GF-D8 (cell line): ENCODE results near the gene BRAF.
"Not testable (repeated sequence)": the region's sequence is repeated elsewhere in the genome, so short reads cannot be mapped to it uniquely, and the experiment has no call there.

Source experiments
- DNase-seq: peaks from one replicate; lab custom pipeline; 2025; lab: John Stamatoyannopoulos, UW

The BRAF gene

GRCh38 chr7:140769852-140770251 is 154.9 kb downstream of the BRAF start:
- DNase-seq: no peak

- DNase-seq: no peak
Observed at GRCh38 chr7:140767418-140767817, 157.3 kb downstream of the BRAF start.

DNA sequence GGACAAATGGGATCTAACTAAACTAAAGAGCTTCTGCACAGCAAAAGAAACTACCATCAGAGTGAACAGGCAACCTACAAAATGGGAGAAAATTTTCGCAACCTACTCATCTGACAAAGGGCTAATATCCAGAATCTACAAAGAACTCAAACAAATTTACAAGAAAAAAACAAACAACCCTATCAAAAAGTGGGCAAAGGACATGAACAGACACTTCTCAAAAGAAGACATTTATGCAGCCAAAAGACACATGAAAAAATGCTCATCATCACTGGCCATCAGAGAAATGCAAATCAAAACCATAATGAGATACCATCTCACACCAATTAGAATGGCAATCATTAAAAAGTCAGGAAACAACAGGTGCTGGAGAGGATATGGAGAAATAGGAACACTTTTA is 159.3 kb downstream of the BRAF start:
- DNase-seq: not testable (repeated sequence)

GRCh38 chr7:140763166-140763565 is 161.6 kb downstream of the BRAF start:
- DNase-seq: not testable (repeated sequence)

- not testable (repeated sequence) for DNase-seq
Observed at GRCh38 chr7:140761375-140761774, 163.4 kb downstream of the BRAF start.

- no peak for DNase-seq
Observed at GRCh38 chr7:140754506-140754905, 170.2 kb downstream of the BRAF start.

- DNase-seq: peak; percentile 38
Observed at GRCh38 chr7:140752533-140752932, 172.2 kb downstream of the BRAF start.

DNA sequence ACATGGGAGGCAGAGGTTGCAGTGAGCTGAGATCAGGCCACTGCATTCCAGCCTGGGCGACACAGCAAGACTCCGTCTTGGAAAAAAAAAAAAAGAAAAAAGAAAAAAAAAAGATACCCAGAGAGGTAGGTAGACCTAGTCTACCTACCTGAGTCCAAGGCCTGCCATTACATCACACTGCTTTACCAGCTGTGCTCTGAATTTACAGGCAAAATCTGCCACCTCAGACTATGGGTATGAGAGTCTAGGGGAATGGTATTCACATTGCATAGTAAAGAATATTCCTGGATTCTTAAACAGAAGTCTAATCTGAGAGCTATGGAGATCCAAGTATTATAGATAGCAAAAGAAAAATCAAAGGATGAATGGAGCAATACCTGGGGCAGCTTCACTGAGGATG is 178.0 kb downstream of the BRAF start:
- DNase-seq: no peak

DNA sequence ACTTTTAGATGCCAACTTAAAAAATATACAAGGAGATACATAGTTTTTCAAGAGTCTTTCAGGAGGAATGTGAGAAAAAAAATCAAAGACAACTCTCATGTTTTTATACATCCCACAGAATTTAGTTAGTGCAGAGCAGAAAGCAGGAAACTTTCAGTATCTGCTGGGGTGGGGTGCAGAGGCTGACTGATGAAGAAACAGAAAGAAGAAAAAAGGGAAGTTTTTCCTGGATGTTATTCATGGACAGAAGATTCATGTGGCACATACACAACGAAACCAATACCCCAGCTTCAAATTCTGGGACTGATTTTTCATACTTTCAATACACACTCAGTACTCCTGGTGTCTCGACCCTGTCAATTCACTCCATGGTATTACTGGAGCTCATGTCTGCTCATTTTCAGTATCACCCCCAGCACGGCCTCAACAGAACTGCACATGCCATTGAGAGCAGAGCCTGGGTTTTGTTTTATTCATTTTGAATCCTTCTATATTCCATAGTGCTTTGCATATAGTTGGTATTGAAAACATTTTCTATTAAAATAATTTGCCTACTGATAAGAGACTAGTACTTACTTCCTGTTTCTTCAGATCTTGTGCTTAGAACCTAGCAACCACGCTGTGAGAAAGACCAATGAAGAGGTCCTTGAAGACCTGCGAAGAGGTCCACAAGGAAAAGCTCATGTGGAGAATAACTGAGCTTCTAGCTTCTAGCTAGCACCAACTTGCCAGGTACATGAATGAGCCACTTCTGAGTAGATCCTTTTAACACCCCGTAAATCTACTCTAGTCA is 179.3 kb downstream of the BRAF start:
- no peak for DNase-seq

DNA sequence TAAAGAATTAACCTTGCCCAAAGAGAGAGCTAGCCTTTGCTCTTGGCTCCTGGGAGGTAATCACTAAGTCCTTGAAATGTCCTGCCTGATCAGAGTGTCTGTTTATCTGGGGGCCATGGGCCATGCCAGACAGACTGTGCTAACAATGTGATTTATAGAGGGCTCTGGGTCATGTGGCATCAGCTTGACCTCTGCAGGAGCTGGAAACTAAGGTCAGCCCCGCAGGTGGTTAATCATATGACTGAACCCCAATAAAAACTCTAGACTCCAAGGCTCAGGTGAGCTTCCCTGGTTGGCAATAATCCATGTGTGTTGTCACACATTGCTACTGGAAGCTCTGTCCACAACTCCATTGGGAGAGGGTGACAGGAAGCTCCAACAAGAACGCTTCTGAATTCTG is 180.7 kb downstream of the BRAF start:
- DNase-seq: no peak

- not testable (repeated sequence) for DNase-seq
Observed at GRCh38 chr7:140743255-140743654, 181.5 kb downstream of the BRAF start.

DNA sequence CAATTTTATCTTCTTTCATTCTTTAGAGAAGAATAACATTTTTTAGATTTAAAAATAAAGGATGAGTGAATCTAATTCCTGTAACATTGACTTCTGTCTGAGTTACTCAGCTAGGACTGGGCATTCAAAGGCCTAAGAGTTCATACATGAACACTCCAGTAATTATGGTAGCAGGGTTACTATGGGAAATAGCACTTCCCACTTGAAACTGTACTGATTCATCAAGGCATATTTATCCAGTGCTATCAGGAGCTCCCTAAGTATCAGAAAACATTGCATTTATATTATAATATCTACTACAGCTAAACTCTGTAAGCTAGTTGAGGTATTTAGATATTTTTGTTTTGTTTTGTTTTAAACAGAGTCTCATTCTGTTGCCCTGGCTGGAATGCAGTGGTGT is 186.4 kb downstream of the BRAF start:
- no peak for DNase-seq

DNA sequence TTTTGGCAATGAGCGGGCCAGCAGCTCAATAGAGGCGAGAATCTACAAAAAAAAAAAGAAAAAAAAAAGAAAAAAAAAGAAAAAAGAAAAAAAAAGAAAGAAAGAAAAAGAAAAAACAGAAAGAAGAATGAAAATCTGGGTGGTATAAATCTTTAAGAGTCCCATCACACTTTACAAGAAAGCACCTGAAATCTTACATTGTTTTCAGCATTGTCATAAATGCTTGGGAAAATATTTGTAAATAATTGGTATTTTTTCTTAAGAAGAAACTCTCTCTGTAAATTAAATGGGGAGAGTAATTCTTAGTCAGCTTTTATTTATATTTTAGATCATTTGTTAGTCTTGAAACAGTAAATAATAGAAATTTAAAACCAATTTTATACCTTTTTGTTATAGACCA is 190.0 kb downstream of the BRAF start:
- no peak for DNase-seq

DNA sequence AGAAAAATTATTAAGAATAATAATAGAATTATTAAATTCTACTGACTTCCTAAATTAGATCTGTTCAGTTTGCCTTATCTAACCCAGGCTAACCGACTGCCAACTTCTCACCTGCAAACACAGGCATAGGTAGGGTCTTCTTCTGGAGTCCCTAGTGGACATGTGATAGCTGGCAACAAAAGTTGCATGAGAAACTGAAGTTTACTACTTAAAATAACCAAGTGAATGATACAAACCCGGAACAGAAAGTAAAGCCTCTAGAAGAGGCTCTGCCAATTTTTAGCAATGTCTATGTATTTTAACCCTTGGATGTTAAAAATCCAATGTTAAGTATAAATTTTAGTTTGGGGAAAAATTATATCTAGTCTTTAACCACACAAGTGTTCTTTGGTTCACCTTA is 190.6 kb downstream of the BRAF start:
- DNase-seq: no peak

GRCh38 chr7:140732416-140732815 is 192.3 kb downstream of the BRAF start:
- DNase-seq: no peak

DNA sequence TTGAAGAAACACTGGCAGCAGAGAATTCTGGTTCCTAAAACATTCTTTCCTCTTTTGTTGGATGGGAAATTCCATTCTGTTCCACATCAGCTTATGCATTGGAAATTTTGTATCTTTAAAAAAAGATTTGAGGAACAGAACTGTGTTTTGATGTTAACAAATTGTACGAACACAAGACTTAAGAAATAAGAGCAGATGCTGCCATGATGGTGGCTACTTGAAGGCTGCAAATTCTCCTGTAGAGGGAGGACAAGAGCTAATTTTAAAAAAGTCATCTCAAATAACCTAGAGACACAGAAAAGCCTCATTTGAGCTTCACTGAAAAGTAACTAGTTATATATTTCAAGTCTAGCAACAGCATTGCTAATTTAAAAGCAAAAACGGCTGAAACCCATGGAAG is 198.4 kb downstream of the BRAF start:
- no peak for DNase-seq

DNA sequence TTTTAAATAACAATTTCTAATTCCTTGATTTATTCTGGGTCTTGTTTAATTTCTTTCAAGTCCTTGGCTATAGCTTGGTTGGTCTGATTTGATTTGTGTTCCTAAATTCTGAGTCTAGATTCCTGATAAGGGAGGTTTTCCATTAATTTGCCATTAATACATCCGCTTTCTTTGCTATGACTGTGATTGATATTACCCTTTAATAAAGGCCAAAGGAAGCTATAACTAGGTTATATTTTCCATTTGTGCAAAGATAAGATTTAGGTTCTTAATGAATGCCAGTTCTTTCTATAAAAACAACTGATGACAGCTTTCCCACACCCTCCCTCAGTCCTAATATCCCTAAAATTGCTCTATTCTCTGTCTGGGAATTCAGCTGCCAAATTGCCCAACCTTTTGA is 200.0 kb downstream of the BRAF start:
- DNase-seq: no peak

DNA sequence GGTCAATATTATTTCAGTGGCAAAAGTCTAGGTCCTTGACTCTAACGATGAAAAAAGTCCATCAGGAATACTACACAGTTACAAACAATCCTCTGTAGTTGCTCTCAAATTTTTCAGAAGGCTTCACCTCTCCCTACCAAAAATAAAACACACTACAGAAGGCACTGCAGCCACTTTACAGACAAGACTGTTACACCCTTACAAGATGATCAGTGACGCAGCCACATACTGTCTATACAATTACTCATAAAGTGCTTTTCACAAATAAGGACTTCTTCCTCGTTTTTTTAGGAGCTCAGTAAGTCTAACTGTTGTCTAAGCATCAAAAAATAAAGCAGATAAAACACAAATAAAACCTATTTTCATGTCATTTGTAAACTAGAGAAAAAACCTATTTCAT is 201.2 kb downstream of the BRAF start:
- no peak for DNase-seq

DNA sequence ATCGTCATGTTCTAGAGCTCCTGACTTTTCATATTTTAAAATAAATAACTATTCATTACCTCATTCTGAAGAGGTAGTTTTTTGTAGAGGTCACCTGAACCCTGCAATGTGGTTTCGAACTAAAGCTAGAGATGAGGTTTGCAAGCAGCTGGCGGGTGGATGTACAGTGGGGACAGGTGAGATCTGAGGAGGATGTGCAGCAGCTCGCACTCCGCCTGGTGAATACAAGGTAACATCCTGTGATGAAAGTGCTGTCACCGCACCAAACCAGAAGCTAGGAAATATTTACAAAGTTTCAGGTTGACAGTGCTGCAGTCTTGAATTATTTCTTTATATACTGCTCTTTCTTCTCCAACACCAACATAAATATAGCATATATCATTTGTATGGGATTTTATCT is 201.7 kb downstream of the BRAF start:
- no peak for DNase-seq

DNA sequence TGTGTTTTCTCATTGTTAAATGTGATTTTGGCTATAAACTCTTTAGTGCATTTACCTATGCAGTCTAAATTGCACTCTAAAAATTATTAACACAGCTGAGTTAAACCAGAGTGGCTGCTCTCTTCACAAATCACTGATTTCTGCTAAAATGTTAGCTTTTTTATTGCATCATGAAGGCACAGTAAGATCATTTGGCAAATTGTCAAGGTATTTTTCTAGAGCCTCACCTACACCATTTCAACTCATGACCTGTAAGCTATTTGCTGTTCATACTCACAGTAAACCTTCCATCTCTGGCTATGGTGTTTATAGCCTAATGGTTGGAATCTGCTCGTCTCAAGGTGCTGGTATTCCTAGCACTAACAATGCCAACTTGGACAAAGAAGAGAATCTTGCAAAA is 202.5 kb downstream of the BRAF start:
- DNase-seq: no peak

GRCh38 chr7:140719721-140720120 is 205.0 kb downstream of the BRAF start:
- peak; percentile 49 for DNase-seq

DNA sequence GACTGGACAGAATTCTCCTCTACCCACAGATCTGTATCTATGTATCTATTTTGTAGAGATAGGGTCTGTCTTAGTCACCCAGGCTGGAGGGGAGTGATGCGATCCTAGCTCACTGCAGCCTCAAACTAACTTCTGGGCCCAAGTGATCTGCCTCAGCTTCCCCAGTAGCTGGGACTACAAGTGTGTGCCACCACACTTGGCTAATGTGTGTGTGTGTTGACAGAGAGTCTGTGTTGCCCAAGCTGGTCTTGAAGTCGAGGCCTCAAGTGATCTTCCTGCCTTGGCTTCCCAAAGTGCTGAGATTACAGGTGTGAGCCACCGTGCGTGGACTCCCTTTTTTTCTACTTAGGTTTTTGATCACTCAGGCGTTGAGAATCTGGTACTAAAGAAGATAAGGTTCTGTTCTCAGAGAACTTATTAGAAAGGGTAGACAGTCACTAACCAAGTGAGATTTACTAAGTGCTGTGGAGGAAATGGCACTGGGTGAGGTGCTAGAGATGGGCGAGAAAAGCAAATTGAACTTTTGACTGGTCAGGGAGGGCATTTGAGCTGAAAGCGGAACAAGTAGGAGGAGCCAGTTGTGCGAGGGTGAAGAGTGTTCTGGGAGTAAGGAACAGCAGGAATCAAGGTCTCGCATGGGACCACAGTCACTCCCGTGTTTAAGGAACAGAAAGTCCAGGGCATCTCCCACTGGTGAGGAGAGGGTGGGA is 210.2 kb downstream of the BRAF start:
- DNase-seq: no peak

GRCh38 chr7:140712392-140712791 is 212.3 kb downstream of the BRAF start:
- not testable (repeated sequence) for DNase-seq

- not testable (repeated sequence) for DNase-seq
Observed at GRCh38 chr7:140708764-140709163, 216.0 kb downstream of the BRAF start.
